ENCODE results near the gene CHMP4A.
"Not testable (repeated sequence)": the region's sequence is repeated elsewhere in the genome, so short reads cannot be mapped to it uniquely, and the experiment has no call there.

CHMP4A gene

DNA sequence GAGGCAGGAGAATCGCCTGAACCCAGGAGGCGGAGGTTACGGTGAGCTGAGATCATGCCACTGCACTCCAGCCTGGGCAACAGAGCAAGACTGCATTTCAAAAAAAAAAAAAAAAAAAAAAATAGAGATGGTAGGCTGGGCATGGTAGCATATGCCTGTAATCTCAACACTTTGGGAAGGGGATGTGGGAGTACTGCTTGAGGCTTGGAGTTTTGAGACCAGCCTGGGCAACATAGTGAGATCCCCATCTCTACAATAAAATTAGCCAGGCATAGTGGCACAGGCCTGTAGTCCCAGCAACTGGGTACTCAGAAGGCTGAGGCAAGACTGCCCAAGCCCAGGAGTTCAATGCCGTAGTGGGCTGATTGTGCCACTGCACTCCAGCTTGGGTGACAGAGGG, 9.7 kb upstream of the CHMP4A start:
- not testable (repeated sequence) for DNase-seq

DNA sequence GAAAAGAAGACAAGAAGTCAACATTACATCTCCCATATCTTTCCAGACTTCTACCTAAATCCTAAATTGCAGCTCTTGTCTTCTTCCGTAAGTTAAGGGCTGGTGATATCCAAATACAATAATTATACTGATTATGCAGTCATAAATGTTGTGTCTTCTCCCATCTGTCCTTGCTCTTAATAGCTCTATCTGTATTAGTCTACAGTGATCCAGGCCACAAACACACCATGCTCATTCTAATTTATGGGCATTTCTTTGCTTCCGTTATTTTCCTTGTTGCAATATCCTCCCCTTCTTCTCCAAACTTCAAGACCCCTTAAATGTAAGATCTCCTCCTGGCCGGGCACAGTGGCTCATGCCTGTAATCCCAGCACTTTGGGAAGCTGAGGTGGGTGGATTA, 6.2 kb upstream of the CHMP4A start:
- DNase-seq = no peak

DNA sequence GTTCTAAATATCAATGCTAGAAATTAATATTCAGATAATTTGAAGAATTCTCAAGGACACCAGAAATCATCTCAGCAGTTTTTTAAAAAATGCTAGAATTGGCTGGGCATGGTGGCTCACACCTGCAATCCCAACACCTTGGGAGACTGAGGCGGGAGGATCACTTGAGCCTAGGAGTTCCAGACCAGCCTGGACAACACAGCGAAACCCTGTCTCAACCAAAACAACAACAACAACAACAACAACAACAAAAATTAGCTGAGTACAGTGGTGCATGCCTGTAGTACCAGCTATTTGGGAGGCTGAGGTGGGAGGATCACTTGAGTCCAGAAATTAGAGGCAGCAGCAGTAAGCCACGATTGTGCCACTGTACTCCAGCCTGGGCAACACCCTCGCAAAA, 5.8 kb upstream of the CHMP4A start:
- no peak for DNase-seq

DNA sequence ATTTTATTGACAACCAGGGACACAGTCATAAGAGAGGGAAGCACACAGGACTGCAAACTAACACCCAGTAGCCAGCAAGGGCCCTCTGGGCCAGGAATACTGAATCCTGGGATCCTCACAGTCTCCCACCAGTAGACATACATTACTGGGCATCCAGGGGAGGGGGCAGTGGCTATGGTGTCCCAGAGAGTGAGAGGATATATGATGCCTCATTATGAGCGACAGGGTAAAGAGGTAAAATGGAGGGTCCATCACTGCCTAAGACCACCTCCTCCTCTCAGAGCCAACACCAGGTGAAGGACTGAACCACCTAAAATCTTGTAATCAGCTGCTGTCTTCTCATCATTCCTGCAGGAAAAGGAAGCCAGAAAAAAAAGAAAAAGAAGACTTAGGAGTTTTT, 3.6 kb upstream of the CHMP4A start:
- not testable (repeated sequence) for DNase-seq

DNA sequence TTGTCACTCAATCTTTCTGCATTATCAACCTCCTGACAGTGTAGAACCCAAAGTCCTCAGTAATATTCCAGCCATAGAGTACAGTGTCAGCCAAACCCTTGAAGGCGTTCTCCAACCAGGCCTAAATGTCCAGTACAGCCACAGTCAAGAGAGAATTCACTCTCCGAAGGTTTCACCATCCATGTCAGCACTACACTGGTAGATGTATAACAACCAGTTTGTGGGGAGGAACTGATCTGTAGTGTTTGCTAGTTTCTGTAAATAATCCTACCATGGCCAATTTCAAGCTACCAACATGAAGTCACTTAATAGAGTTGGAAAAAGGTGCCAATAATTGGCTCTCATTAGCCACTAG, 3.0 kb upstream of the CHMP4A start:
- DNase-seq = no peak

DNA sequence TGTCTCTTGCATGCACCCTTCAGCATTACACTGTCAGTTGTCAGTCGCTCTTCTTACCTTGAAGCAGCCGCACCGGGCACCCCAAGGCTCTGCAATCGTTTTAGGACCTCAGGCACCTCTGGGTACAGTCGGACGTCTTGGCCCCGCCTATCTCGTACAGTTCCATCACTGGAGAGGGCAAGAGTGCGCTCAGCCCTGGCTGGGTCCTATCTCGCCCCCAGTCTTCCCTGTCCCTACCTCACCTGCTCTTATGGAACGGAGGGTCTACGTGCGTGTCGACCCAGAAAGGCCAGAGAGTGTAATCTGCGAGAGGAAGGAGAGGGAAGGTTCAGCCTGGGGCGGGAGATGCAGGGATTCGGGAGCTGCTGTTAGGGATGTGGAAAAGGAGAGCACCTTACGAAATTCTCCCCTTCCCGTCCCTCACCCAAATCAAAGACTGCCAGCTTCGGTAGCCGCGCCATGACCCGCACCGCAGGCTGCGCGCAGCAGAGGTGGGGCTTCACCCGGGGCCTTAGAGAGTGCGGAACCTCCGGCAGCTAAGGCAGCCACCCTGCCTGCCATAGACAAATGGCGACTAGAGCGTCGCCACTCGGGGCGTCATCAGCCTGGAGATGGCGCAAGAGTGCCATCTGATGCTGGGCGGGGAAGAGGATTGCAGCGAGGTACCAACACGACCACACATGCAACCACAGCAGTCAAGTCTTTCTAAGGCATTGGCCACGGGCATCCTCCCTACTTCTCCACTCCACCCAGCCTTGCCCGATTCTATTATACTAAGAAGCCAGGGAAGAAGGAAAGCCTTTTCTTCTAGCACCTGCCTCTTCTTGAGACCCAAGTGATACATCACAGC, 2.4 kb upstream of the CHMP4A start, which contains the start of gene MDP1:
Gene MDP1, minus strand, starts transcription at position 572 of the 850 bp plus-strand sequence. Its CDS starts 111 bp downstream, at position 461.
- DNase-seq = peak; percentile 86

DNA sequence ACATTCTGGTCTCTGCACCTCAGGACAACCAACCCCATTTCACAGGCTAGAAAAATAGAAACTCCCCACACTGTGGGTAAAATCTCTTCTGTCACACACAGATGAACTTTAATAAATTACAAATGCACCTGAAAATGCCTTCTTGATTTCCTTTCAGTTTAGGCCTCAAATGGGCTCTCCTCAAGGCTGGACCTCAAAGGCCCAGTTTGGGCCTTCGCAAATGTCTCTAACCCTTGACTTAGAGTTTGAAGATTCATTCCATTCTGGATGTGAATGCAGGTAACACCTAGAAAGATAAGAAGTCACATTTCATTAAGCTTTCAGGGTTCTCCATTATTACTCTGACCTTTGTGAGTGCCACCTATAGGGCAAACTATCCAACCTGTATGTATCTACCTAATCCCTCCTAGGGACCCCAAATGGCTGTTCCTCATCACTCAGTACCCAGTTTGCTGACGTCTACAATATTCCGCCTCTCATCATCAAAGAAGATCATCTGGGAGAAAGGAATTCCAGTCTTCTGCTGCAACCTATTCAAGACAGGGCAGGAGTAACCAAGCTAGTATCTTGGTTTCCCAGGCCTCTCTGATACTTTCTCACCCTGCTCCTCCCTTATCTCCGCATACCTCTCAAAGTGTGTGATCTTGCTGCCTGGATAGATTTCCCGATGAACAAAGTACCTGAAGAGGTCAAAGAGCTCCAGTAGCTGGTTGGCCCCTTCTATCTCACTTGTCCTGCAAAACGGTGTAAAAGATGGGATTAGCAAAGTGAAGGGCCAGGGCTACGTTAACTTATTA, 776 bp upstream of the CHMP4A start:
- DNase-seq = no peak

DNA sequence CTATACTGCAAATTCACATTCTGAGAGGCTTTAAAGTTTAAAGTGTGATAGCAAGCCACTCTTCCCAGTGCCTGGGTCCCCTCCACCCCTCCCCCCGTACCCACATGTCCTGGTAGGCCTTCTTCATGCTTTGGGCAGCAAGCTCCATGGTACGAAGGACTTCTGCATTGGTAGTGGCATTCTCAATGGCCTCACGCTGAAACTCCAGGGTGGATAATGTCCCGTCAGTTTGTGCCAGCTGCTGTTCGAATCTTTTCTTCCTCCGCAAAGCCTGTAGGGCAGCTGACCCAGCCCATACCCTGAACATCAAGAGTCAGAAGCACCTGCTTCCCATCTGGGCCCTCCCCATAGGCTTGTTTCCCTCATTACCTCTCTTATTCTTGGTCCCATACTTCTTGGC, 2.0 kb downstream of the CHMP4A start:
- no peak for DNase-seq

DNA sequence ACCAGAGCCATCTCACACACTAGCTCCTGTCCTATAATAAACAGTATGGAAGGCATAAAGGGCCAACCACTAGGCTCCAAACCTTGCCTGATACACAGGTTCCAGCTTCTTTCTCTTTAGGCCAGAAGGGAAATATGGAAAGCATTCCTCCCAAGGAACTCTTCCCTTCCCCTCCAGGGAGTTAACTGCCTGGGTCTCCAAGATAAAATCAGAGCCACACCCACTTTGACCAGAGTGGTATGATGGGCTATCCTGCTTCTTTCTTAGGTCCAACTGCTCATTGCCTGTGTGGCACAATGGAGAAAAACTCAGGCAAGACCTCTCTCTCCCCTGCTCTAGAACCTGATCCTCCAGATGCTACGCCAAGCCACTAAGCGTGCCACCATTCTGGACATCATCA, 5.7 kb downstream of the CHMP4A start:
- no peak for DNase-seq

DNA sequence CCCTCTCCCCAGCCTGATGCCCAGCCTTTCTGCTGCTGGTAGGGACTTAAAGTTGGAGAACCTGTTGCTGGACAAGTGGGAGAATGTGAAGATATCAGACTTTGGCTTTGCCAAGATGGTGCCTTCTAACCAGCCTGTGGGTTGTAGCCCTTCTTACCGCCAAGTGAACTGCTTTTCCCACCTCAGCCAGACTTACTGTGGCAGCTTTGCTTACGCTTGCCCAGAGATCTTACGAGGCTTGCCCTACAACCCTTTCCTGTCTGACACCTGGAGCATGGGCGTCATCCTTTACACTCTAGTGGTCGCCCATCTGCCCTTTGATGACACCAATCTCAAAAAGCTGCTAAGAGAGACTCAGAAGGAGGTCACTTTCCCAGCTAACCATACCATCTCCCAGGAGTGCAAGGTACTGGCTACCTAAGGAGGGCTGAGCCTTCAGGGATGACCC, 6.2 kb downstream of the CHMP4A start:
- DNase-seq = no peak

DNA sequence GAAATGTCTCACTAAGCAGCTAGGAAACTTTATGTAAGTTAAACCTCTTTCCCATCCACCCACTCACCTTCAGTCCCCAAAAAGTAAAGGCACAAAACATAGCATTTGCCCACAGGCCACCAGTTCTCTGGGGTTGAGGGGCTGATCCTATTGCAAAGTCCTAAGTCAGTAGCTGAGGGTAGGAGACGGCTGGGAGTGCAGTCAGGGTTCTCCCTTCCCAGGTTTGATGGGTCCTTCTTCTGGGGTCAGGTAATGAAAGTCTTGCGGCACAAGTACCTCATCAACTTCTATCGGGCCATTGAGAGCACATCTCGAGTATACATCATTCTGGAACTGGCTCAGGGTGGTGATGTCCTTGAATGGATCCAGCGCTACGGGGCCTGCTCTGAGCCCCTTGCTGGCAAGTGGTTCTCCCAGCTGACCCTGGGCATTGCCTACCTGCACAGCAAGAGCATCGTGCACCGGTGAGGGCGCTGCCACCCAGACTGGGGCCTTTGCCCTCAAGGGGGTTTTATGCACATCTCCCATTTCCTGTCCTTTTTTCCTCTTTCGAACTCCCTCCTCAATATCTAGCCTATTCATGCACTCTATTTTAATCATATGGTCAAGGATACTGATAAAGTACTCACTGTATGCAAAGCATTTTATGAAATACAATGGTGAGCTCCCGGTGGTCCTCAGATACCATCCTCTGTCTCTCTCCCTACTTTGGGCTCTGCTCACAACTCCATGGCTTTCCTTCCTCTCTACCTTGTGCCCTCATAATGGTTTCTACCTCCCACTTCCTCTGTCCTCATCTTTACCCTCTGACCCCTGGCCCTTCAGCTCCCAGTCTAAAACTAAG, 6.8 kb downstream of the CHMP4A start:
- no peak for DNase-seq

DNA sequence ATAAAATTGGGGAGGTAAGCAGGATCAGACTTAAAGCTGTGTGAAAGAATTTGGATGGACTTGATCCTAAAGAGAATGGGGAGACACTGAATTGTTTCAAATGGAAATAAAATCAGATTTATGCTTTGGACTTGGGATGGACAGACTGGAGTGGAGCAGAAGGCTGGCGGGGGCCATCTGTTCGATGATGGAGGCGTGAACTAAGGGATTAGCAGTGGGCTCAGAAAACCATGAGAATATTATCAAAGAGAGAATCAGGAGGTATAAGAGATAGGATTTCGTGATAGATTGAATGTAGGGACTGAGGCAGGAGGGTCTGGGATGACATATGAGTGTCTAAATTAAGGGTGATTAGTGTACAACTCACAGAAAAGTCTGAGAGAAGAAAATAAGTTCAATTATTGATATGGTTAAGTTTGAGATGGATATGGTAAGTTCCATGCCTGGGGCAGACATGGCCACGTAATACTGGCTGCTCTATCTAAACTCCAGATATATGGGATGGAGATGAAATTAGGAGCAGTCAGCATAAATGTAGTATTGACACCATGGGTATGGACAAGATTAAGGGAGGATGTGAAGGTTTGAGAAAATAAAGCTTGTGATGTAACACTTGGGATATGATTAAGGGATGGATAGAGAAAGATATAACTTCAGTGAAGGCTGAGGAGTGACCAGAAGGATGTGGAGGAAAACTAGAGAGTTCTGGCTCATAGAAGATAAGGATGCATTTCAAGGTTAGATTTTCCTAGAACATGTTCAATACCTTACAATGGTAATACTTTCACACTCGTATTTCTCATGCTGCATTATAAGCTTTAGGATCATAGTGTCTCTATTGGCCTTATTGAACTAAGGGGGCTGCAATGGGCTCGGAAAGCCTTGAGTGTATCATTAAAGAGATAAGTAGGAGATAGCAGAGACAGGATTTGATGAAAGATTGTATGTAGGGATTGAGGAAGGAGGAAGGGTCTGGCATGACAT, 8.8 kb downstream of the CHMP4A start:
- no peak for DNase-seq

DNA sequence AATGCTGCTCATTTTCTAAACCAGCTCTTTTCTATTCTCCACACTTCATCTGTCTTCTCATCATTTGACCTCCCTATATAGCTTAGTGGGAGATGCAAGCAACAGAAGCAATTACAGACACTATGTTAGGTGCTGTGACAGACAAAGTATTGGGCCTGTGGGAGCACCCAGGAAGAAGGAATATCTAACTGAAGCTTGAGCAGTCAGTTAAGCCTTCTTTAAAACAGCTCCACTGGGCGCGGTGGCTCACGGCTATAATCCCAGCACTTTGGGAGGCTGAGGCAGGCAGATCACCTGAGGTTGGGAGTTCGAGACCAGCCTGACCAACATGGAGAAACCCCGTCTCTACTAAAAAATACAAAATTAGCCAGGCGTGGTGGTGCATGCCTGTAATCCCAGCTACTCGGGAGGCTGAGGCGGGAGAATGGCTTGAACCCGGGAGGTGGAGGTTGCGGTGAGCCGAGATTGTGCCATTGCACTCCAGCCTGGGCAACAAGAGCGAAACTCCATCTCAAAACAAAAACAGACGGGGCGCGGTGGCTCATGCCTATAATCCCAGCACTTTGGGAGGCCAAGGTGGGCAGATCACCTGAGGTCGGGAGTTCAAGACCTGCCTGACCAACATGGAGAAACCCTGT, 9.9 kb downstream of the CHMP4A start:
- not testable (repeated sequence) for DNase-seq

DNA sequence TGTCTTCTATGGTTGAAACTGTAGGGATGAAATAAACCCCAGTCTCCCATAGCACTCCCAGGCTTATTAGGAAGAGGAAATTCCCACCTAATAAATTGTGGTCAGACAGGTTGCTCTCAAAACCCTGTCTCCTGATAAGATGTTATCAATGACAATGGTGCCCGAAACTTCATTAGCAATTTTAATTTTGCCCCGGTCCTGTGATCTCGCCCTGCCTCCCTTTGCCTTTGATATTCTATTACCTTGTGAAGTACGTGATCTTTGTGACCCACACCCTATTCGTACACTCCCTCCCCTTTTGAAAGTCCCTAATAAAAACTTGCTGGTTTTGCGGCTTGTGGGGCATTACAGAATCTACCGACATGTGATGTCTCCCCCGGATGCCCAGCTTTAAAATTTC, 10.8 kb downstream of the CHMP4A start:
- DNase-seq = not testable (repeated sequence)

DNA sequence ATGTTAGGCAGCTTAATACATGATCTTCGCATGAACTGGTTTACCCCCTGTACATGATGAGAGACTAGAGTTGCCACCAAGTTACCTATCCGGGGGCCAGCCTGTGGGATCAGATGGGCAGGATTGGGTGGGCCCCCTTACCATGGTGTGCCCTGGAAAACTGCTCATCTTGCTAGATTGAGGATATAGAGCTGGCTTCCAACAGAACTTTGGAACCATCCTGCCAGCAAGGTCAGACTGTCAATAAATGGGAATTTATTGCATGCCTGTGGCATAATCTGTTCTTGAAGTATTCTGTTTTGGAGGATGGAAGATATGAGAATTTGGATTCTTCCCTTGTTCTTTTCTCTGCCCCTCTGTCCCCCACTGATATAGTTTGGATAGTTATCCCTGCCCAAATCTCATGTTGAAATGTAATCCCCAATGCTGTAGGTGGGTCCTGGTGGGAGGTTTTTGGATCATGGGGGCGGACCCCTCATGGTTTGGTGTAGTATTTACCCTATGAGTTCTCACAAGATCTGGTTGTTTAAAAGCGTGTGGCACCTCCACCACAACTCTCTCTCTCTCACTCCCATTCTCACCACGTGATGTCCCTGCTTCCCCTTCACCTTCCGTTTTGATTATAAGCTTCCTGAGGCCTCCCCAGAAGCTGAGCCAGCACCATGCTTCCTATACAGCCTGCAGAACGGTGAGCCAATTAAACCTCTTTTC, 14.3 kb downstream of the CHMP4A start:
- DNase-seq = no peak

DNA sequence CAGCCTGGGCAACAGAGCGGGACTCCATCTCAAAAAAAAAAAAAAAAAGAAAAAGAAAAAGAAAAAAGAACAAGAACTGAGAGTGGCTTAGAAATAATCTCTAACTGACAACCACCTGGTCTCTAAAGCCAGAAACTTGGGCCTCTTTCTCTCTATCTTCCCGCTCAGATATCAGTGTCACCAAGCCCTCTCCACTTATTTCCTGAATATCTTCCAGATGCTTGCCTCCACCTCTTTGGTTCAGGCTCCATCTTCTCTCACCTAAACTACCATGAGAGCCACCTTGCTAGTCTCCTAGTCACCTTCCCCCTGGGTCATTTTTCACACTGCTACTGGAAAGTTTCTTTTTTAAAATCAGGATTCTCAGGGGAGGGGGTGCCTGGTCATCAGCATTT, 16.2 kb downstream of the CHMP4A start:
- DNase-seq = no peak

DNA sequence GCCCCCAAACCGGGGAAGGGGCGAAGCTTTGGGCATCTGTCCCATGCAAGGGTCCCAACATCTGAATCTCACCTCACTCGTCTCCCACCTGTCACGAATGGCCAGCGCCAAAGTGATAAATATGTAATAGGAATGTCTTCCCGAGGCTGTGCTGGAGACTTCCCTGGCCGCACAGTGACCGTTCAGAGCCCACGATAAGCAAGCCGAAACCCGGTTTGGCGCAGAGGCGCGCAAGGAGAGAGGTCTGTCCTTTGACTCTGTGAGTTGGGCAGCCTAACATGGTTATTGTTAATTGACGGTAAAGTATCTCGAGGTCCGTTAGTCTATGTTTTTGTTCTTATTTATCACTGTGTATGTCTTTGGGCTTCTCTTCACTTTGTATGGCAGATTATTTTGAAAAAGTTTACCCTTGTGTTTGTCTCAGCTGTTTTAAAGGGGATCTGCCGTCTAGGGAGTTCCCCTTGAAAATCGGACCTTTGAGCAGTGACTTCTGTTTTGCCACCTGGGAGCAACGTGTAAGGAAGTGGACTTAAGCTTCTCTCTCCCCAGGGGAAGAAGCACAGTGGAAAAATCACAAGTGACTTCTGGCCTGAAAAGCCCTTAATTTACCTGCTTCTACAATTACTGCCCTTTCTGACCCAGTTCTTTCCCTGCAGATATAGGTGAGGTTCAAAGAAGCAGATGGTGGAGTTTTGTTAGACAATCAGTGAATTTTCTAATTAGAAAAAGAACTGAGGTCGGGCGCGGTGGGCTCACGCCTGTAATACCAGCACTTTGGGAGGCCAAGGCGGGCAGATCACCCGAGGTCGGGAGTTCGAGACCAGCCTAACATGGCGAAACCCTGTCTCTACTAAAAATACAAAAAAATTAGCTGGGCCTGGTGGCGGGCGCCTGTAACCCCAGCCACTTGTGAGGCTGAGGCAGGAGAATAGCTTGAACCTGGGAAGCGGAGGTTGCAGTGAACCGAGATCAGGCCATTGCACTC, 16.9 kb downstream of the CHMP4A start:
- DNase-seq = no peak

DNA sequence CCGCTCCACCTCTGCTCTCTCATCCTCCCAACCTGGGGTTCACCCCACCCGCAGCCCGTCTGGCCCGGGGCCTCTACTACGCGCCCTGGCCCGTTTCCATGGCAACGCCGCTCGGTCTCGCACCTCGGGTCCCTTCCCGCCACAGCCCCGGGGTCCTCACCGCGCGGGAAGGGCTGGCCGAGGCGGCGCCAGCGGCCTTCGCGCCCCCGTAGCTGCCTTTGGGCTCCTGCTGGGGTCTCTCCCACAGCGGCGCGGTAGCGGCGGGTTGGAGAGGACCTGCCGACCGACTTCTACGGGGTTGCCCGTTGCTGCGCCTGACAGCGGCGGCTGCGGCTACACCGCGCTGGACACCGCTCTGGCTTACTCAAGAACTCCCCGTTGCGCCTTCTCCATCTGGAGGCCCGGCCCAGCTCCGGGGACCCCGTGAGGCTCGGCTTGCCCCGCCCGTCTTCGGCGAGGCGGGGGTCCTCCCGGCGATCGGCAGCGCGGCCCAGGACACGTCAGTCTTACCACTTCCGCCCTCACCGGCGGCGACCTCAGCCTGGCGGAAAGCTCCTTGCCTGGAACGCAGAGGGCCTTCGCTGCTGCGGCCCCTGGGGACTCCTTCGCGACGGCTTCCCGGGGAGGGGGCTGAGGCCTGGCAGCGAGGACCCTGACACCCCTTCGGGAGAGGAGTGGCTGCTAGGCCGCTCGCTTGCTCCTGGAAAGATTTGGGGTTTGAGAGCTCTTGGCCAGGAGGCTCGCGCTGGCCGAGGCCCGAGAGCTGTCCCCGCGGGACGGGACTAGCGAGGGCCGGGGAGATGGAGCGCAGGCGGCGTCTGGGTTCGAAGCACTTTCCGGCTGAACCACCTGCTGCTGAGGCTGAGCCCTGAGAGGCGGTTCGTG, 17.9 kb downstream of the CHMP4A start, which contains the start of gene TM9SF1:
Gene TM9SF1, minus strand, starts transcription at position 256 of the 885 bp plus-strand sequence. CDS start 422 bp downstream, outside the sequence.
- peak; percentile 85 for DNase-seq
